Natural killer cell (primary cell): Measurements from ENCODE around the gene WDR88. TPM values are rescaled to one million over a fixed set of nuclear protein-coding genes. Genes with fewer than 3 reads are reported as not detected.
"Not testable (repeated sequence)": the region's sequence is repeated elsewhere in the genome, so short reads cannot be mapped to it uniquely, and the experiment has no call there.

ENCODE experiments used
- ATAC-seq, 3 donors: fragments of 150-1000 bp in 2 of 3; fragments of 200-7000 bp in 1 of 3; cut with Tn5 transposase; 1 replicate in 1 of 3; 2 replicates in 2 of 3; pipeline ENCODE4 v1.10.0; 2021; ENCODE audit warnings: mild to moderate bottlenecking in 2 of 3, moderate library complexity in 2 of 3
- DNase-seq, 2 donors: peaks; one replicate each; pipeline versions ENCODE4 v3.0.0 to v3.0.0-alpha.2; 2013 to 2021; ENCODE audit warnings: mixed read lengths in 1 of 2
- H3K27ac ChIP-seq: one replicate; pipeline ENCODE4 v1.5.1; 2013; ENCODE audit warnings: mild to moderate bottlenecking, low read length
- H3K27me3 ChIP-seq: one replicate; pipeline ENCODE4 v1.6.1; 2013; ENCODE audit warnings: low read length; ENCODE audit not compliant: control insufficient read depth, insufficient read depth
- H3K36me3 ChIP-seq: one replicate; pipeline ENCODE4 v1.6.1; 2013; ENCODE audit warnings: low read length; ENCODE audit not compliant: control insufficient read depth, insufficient read depth
- H3K4me1 ChIP-seq: one replicate; pipeline ENCODE4 v1.6.1; 2013; ENCODE audit warnings: low read length; ENCODE audit not compliant: control insufficient read depth, insufficient read depth
- H3K4me3 ChIP-seq: one replicate; pipeline ENCODE4 v1.5.1; 2013; ENCODE audit warnings: low read length
- H3K9me3 ChIP-seq: one replicate; pipeline ENCODE4 v1.6.1; 2013; ENCODE audit warnings: low read length; ENCODE audit not compliant: control insufficient read depth, insufficient read depth
- H3K27ac Mint-ChIP-seq, 2 donors: one replicate each; pipeline ENCODE4 v1.8.0; 2022; ENCODE audit warnings: mild to moderate bottlenecking in 2 of 2, mixed read lengths in 2 of 2, moderate library complexity in 1 of 2
- H3K27me3 Mint-ChIP-seq, 2 donors: one replicate each; pipeline ENCODE4 v1.8.0; 2022; ENCODE audit warnings: low read depth in 2 of 2, mixed read lengths in 2 of 2
- H3K36me3 Mint-ChIP-seq: one replicate; pipeline ENCODE4 v1.8.0; 2022; ENCODE audit warnings: mixed read lengths
- H3K4me1 Mint-ChIP-seq, 2 donors: one replicate each; pipeline ENCODE4 v1.8.0; 2022; ENCODE audit warnings: mixed read lengths in 2 of 2
- H3K4me3 Mint-ChIP-seq: one replicate; pipeline ENCODE4 v1.8.0; 2022; ENCODE audit warnings: mild to moderate bottlenecking, moderate library complexity, mixed read lengths
- H3K9me3 Mint-ChIP-seq, 2 donors: one replicate each; pipeline ENCODE4 v1.8.0; 2022; ENCODE audit warnings: mixed read lengths in 2 of 2
- WGBS: methylation state at CpG from one replicate; pipeline ENCODE4 v1.1.7; 2013; ENCODE audit warnings: missing lambda C conversion rate; ENCODE audit not compliant: insufficient coverage; 5-methylcytosine and 5-hydroxymethylcytosine counted together
- intact Hi-C: fragments of 100-400 bp; cut with micrococcal nuclease; formaldehyde crosslinking; loops from one replicate; pipeline ENCODE4 v1.14.2; 2022
- total RNA-seq, 4 donors: library from RNA; stranded (reverse); fragments of 120-200 nt in 1 of 4; gene quantifications; one replicate each; pipeline versions ENCODE4 v1.2.3 to v1.2.4, GENCODE V29; 2013 to 2022
- TF ChIP-seq, protein P1 (sequence below): fragments of 200-600 bp; IDR thresholded peaks from one replicate; pipeline ENCODE4 v1.8.0; 2022; ENCODE audit warnings: antibody characterized with exemption

The WDR88 gene
- total RNA-seq, 3 donors from 2014 or later (not counting 1 experiment from before 2014, with no cell fraction given): not detected

DNA sequence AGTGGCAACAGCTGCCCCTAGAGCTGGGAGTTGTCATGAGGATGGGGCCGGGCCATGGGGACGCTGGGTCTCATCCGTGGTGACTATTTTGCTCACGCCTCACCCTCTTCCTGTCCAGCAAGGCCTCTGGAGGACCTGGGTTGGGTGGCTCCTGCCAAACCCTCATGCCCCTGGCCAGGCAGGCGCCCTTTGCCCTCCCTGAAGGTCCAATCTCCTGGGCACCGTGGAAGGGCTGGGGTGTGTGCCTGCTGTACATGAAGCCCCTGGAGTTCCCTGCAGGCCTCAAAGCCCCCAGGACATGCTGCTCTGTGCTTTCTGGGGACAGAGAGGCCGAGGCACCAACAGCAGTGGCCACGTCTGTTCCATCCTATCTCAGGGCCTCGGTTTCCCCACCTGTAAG is 76.0 kb downstream of the WDR88 start:
- H3K4me3 Mint-ChIP-seq: no peak overlapping the region
- no peaks in the 10 kb centered on the region for H3K36me3 ChIP-seq
- intact Hi-C loops: no loop called here
- H3K4me3 ChIP-seq: no peak overlapping the region
- ATAC-seq: no peak
- H3K36me3 Mint-ChIP-seq: no peaks in the 10 kb centered on the region
- no peaks in the 10 kb centered on the region for H3K9me3 ChIP-seq
- no peaks in the 10 kb centered on the region for H3K9me3 Mint-ChIP-seq
- H3K27me3 ChIP-seq: no peaks in the 10 kb centered on the region
- H3K27ac Mint-ChIP-seq: no peak overlapping the region
- TF ChIP-seq, protein P1, sequence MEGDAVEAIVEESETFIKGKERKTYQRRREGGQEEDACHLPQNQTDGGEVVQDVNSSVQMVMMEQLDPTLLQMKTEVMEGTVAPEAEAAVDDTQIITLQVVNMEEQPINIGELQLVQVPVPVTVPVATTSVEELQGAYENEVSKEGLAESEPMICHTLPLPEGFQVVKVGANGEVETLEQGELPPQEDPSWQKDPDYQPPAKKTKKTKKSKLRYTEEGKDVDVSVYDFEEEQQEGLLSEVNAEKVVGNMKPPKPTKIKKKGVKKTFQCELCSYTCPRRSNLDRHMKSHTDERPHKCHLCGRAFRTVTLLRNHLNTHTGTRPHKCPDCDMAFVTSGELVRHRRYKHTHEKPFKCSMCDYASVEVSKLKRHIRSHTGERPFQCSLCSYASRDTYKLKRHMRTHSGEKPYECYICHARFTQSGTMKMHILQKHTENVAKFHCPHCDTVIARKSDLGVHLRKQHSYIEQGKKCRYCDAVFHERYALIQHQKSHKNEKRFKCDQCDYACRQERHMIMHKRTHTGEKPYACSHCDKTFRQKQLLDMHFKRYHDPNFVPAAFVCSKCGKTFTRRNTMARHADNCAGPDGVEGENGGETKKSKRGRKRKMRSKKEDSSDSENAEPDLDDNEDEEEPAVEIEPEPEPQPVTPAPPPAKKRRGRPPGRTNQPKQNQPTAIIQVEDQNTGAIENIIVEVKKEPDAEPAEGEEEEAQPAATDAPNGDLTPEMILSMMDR: no peak
- H3K4me1 Mint-ChIP-seq: no peaks in the 10 kb centered on the region
- no peaks in the 10 kb centered on the region for H3K4me1 ChIP-seq
- 82% methylated on average over 9 of the region's 9 CpGs for WGBS
- H3K27me3 Mint-ChIP-seq: no peaks in the 10 kb centered on the region
- no peak overlapping the region for H3K27ac ChIP-seq
- no peak for DNase-seq

DNA sequence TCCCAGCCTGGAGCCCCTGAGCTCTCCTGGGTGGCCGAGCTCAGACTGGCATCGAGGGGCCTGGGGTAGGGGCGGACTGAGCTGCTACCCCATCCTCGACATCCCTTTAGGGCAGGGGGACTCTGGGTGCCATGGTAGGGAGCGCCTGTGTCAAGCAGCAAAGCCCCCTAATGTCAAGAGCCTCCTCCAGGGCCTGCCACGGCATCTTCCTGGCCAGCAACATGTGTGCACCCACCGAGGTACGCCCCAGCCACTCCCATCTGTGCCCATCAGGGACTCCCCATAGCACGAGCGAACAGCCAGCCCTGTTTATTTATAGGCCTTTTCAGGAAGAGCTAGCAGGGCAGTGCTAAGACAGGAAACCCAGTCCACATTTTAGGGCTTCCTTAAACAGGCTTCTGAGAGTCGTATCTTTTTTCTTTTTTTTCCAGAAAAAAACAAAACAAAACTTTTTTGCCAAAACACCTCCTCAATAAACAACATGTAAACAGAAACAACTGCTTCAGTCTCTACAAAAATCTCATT is 76.5 kb downstream of the WDR88 start:
- no peaks in the 10 kb centered on the region for H3K4me1 Mint-ChIP-seq
- H3K27ac ChIP-seq: no peak overlapping the region
- H3K27me3 ChIP-seq: no peaks in the 10 kb centered on the region
- DNase-seq: no peak
- no peak overlapping the region for H3K4me3 ChIP-seq
- no peaks in the 10 kb centered on the region for H3K36me3 ChIP-seq
- no peaks in the 10 kb centered on the region for H3K9me3 ChIP-seq
- WGBS: 48% methylated on average over 11 of the region's 11 CpGs
- H3K4me1 ChIP-seq: no peaks in the 10 kb centered on the region
- TF ChIP-seq, protein P1: no peak
- H3K36me3 Mint-ChIP-seq: no peaks in the 10 kb centered on the region
- H3K4me3 Mint-ChIP-seq: no peak overlapping the region
- intact Hi-C loops: no loop called here
- ATAC-seq: no peak
- H3K27ac Mint-ChIP-seq: no peak overlapping the region
- H3K27me3 Mint-ChIP-seq: no peaks in the 10 kb centered on the region
- no peaks in the 10 kb centered on the region for H3K9me3 Mint-ChIP-seq

GRCh38 chr19:33208904-33209849 is 77.3 kb downstream of the WDR88 start:
- no peak overlapping the region for H3K4me3 Mint-ChIP-seq
- no peak for ATAC-seq
- H3K27ac Mint-ChIP-seq: no peak overlapping the region
- Histone ChIP-seq H3K27me3 (no peaks in the 10 kb centered on the region), H3K9me3 (no peaks in the 10 kb centered on the region), H3K4me1 (no peaks in the 10 kb centered on the region), H3K27ac (no peak overlapping the region), H3K4me3 (no peak overlapping the region), H3K36me3 (no peaks in the 10 kb centered on the region)
- H3K36me3 Mint-ChIP-seq: no peaks in the 10 kb centered on the region
- H3K27me3 Mint-ChIP-seq: peaks cover 0 to 2% of the 10 kb centered on the region in 2 donors
- no peaks in the 10 kb centered on the region for H3K9me3 Mint-ChIP-seq
- intact Hi-C loops: no loop called here
- no peak for DNase-seq
- 86% methylated on average over 23 of the region's 24 CpGs for WGBS
- no peaks in the 10 kb centered on the region for H3K4me1 Mint-ChIP-seq
- TF ChIP-seq, protein P1: no peak

DNA sequence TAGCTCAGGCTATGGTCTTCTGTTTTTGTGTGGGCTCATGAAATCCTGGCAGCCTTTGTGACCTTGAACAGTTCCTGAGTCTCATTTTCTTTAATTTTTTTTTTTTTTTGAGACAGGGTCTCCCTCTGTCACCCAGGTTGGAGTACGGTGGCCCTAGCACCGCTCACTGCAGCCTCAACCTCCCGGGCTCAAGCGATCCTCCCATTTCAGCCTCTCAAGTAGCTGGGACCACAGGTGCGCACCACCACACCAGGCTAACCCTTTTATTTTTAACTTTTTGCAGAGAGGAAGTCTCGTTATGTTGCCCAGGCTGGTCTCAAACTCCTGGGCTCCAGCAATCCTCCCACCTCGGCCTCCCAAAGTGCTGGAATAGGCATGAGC is 77.9 kb downstream of the WDR88 start:
- H3K27ac ChIP-seq, DNase-seq, H3K27me3 Mint-ChIP-seq, ATAC-seq, H3K27me3 ChIP-seq, intact Hi-C loops, H3K36me3 ChIP-seq, H3K27ac Mint-ChIP-seq, H3K4me1 Mint-ChIP-seq, H3K9me3 Mint-ChIP-seq, H3K4me3 Mint-ChIP-seq, H3K4me3 ChIP-seq, H3K36me3 Mint-ChIP-seq, H3K4me1 ChIP-seq, H3K9me3 ChIP-seq: not testable (repeated sequence)
- 88% methylated on average over 7 of the region's 7 CpGs for WGBS
